NCI-H524 (cell line): ENCODE data around the gene MSI2.

Experiments
- DNase-seq, 2 experiments: peaks; one replicate each; lab custom pipeline; 2025; lab: John Stamatoyannopoulos, UW

Gene MSI2

GRCh38 chr17:57638284-57638683 is 382.0 kb downstream of the MSI2 start:
- DNase-seq: peak in 1 of 2 experiments; percentile 29

GRCh38 chr17:57639381-57639780 is 383.1 kb downstream of the MSI2 start:
- no peak for DNase-seq

- peak in 1 of 2 experiments; percentile 30 for DNase-seq
These were observed 383.8 kb downstream of the MSI2 start for GRCh38 chr17:57640079-57640478.

GRCh38 chr17:57641761-57642160 is 385.4 kb downstream of the MSI2 start:
- no peak for DNase-seq

GRCh38 chr17:57643062-57643461 is 386.7 kb downstream of the MSI2 start:
- no peak for DNase-seq

GRCh38 chr17:57644326-57644725 is 388.0 kb downstream of the MSI2 start:
- DNase-seq: peak in 1 of 2 experiments; percentile 63

- DNase-seq: no peak
These were observed 389.8 kb downstream of the MSI2 start for GRCh38 chr17:57645950-57646665.

- no peak for DNase-seq
These were observed 392.4 kb downstream of the MSI2 start for GRCh38 chr17:57648720-57649119.

GRCh38 chr17:57649191-57649590 is 392.9 kb downstream of the MSI2 start:
- no peak for DNase-seq

GRCh38 chr17:57649731-57650484 is 393.6 kb downstream of the MSI2 start:
- no peak for DNase-seq

GRCh38 chr17:57650548-57650947 is 394.2 kb downstream of the MSI2 start:
- no peak for DNase-seq

GRCh38 chr17:57651451-57651850 is 395.1 kb downstream of the MSI2 start:
- DNase-seq: no peak

- no peak for DNase-seq
These were observed 395.7 kb downstream of the MSI2 start for GRCh38 chr17:57651996-57652395.

- DNase-seq: no peak
These were observed 396.5 kb downstream of the MSI2 start for GRCh38 chr17:57652811-57653210.

- DNase-seq: no peak
These were observed 397.0 kb downstream of the MSI2 start for GRCh38 chr17:57653279-57653678.

- DNase-seq: no peak
These were observed 397.9 kb downstream of the MSI2 start for GRCh38 chr17:57654040-57654775.

GRCh38 chr17:57655553-57655952 is 399.2 kb downstream of the MSI2 start:
- no peak for DNase-seq

GRCh38 chr17:57657211-57657610 is 400.9 kb downstream of the MSI2 start:
- no peak for DNase-seq

GRCh38 chr17:57662041-57662440 is 405.7 kb downstream of the MSI2 start:
- DNase-seq: peak; percentile 71 to 86

GRCh38 chr17:57662644-57663308 is 406.5 kb downstream of the MSI2 start:
- DNase-seq: peak; percentile 99 to 100

GRCh38 chr17:57663326-57664070 is 407.2 kb downstream of the MSI2 start:
- DNase-seq: no peak
